Stimulated activated CD8-positive, alpha-beta memory T cell treated with anti-CD3 and anti-CD28 coated beads, Interleukin-15, amount 100 ng/mL, for 24 hours (primary cell): ENCODE data around the gene ALDH1A2.
"Not testable (repeated sequence)": the region's sequence is repeated elsewhere in the genome, so short reads cannot be mapped to it uniquely, and the experiment has no call there.

ENCODE experiments used
- DNase-seq: peaks from one replicate; pipeline ENCODE4 v3.0.0-alpha.2; 2020; ENCODE audit warnings: low read depth

Gene ALDH1A2

DNA sequence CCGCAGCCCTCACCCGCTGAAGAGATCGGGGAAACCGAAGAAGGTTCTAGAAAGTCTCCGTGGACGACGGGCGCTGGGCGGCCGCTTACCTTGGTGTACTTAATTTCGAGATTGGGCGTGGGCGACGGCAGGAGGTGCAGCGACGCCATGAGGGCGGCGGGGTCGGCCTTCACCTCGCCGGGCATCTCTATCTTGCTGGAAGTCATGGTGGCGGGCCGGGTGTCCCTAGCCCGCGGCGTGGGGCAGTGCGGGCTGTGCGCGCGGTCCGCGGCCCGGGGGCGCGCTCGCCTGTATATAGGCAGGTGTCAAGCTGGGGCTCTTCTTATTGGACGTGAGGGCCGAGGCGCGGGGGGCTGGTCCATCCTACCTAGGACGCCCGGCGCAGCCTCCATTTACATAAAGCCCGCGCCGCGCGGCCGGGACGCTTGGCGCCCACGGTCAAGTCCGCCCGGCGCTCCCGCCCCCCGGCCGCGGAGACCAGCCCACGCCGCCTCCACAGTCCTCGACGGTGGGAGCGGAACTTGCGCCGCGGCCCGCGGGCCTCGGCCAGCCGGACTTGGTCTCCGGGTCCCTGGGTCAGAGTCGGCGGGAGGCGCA lies at the start of gene ALDH1A2:
Gene ALDH1A2, minus strand, starts transcription at position 267 of the 597 bp plus-strand sequence. Its CDS starts 61 bp downstream, at position 206.
- no peak for DNase-seq

- no peak for DNase-seq
These were observed 49.3 kb upstream of the ALDH1A2 start for GRCh38 chr15:58114812-58115211.

- no peak for DNase-seq
These were observed 48.9 kb upstream of the ALDH1A2 start for GRCh38 chr15:58114388-58114787.

- not testable (repeated sequence) for DNase-seq
These were observed 47.8 kb upstream of the ALDH1A2 start for GRCh38 chr15:58113358-58113757.

DNA sequence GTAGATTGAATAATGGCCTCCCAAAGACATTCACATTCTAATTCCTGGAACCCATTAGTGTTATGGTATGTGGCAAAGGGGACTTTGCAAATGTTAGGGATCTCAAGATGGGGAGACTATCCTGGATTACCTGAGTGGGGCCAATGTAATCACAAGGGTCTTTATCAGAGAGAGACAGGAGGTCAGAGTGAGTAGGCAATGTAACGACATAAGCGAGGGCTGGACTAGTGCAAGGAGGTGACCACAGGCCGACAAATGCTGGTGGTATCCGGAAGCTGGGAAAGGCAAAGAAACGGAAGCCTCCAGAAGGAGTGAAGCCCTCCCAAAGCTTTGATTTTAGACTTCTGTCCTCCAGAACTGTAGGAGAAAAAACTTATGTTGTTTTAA lies 46.2 kb upstream of the ALDH1A2 start:
- DNase-seq: no peak

DNA sequence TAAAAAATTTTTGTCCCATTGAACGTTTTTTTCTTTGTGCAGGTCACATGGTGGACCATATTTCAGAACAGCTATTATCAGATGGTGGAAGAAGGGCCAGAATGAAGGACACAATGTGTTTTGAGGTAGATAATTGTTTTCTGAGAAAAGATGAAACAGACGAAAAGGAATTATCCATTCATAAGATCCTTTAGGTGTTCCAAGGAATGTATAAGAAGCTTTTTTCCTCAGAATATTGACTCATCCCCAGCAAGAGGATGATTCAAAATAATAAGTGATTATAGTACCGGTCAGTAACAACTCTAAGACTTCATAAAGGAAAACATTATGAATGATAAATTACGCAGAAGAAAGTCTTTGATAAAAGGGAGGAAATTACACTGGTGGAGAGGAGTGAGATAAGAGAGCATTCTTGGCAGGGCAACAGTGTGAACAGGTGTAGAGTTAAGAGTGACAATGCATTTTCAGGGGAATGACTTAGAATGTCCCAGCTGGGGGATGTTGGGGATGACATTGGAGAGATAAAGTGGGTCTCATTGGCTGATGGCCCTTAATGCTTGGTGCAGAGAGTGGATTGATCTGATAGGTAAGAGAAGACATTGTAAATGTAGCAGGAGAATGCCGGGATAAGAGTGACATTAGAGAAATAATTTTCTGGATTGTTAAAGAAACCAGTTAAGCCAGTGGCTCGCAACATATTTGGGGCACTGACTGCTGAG lies 45.6 kb upstream of the ALDH1A2 start:
- DNase-seq: no peak

GRCh38 chr15:58109419-58109818 lies 43.9 kb upstream of the ALDH1A2 start:
- no peak for DNase-seq

DNA sequence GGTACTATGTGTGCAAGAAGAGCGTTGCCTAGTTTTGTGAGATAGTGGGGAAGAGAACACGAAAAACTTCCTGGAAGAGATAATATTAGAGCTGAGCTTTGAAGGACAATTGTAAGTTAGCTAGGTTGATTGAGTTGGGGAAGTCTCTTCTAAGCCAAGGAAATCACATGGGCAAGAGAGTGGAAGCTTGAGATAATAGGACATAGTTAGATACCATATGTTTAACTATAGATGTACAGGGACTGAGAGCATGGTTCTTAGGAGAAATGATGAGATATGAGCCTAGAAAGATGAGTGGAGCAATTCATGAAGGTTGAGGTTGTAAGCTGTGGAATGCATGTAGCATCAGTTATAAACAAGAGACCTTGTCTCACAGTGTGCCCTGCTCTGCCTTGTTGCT lies 42.6 kb upstream of the ALDH1A2 start:
- no peak for DNase-seq

- no peak for DNase-seq
These were observed 38.0 kb upstream of the ALDH1A2 start for GRCh38 chr15:58103482-58103881.

GRCh38 chr15:58096529-58097084 lies 31.1 kb upstream of the ALDH1A2 start:
- DNase-seq: no peak

GRCh38 chr15:58095415-58095814 lies 29.9 kb upstream of the ALDH1A2 start:
- no peak for DNase-seq

DNA sequence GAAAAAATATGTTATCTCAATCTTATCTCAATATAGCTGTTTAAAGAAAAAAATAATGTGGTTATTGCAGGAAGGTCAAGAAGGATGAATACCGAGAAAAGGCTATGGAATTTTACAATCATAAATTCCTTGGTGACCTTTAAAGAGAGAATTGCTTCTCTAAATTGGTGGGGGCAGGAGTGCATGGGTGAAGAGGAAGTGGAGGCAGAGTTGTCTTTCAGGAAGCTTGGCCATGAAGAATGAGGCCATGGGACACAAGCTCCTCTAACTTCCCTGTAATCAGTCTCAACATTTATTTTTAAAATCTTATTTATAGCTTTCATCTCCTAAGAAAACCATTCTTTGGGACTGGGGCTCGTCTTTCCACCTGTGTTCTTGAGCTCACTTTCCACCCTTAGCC lies 22.4 kb upstream of the ALDH1A2 start:
- DNase-seq: no peak

DNA sequence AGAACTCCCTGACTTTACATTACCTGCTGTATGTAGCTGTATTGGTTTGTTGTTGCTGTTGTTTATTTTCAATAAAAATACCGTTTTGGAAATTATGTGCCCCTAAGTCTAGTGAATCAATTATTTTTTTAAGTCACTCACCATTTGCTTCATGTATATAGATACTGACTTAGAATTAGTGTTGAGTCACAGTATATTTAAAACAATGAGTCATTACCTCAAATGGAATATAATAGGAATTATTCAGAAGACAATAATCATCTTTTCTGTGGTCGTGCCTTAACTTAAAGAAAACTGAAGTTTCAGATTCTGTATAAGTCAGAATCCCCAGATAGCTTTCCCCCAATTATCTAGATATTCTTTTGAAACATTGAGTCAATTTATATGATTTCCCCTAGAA lies 21.0 kb upstream of the ALDH1A2 start:
- no peak for DNase-seq

DNA sequence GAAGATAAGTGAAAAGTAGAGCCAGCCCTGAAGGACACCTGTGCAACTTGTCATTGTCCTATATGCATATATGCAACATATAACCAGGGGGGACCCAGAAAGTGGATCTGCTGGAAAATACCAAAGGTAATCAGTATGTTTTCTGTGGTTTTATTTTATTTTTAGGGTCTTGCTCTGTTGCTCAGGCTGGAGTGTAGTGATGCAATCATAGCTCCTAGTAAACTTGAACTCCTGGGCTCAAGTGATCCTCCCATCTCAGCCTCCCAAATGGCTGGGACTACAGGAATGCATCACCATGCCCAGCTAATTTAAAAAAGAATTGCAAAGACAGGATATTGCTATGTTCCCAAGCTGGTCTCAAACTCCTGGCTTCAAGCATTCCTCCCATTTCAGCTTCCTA lies 18.0 kb upstream of the ALDH1A2 start:
- DNase-seq: no peak

- DNase-seq: no peak
These were observed 16.4 kb upstream of the ALDH1A2 start for GRCh38 chr15:58081891-58082290.

DNA sequence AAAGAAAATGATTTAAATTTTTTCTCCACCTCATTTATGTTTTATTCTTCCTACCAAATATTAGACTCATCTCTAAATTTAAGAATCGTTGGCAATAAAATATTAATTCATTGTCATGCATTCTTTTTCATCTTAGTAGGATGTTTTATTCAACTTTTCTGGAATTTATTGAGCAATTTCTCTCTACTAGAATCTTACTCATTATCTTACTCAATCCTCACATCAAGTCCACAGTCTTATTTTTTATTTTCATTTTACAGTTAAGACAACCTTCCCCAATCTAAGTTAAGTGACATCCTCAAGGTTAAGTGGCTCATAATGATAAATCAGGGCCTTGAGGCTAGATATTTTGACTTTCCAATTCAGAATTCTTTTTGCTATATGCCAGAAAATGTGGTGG lies 15.9 kb upstream of the ALDH1A2 start:
- DNase-seq: no peak

GRCh38 chr15:58080959-58081358 lies 15.4 kb upstream of the ALDH1A2 start:
- DNase-seq: not testable (repeated sequence)

- DNase-seq: no peak
These were observed 14.9 kb upstream of the ALDH1A2 start for GRCh38 chr15:58080398-58080797.

GRCh38 chr15:58078591-58078990 lies 13.1 kb upstream of the ALDH1A2 start:
- DNase-seq: no peak

DNA sequence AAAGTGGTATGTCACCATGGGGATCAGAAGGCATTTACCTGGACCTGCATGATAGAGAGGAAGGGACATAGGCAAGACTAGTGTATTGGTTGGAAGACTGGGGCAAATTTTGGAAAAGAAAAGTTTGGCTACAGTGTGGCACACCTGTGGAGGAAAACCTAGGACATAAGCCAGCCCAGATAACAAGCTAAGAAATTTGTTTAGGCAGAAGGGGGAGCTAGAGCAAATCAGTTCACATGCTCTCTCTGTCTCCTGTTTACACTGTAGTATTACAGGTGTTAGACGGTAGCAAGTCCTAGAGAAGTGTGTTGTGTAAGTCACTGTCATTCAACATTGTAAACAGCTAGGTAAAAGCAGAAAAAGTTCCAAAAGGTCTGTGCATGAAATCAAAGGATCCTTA lies 11.9 kb upstream of the ALDH1A2 start:
- DNase-seq: no peak

DNA sequence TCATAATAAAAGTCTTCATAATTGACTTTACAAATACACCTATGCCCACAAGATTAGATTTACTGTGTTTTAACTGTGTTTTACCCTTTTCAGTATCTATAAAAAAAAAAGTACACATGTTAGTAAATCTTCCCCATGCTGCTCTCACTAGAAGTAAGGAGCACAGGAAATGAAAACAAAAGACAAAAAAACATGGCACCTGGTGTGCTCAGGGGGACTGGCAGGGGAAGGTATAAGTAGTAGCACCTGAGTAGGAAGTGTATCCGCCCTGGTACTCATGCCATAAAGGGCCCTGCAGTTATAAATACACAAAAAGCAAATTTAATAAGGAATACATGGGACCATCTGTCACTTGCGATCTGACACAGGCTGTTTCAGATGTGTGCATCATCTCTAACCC lies 8.9 kb upstream of the ALDH1A2 start:
- no peak for DNase-seq

DNA sequence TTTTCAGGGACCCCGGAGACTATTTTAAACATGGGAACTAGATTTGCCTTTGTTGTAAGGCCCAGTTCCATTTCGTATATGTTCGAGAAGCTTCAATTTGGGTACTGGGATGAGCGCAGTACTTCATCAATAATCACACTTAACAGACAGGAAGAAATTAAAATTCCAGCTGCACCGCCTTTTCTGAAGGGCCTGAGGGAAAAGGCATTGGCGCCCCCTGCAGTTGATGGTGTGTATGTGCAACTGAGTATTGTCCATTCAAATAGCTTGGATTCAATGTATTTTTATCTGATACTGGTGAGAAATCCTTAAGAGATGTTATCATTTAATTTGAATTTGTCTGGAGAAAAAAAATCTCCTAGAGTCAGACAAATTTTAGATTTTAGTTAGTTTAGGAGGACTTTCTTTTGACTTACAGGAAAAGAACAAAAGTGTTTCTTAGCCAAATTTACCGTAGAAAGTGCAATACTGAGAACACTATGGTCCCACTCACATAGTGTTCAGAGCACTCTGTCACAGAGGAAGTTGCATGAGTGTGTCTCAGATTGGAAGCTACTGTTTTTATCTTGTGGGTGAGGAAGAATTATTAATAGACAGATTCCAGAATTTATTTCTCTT lies 5.4 kb upstream of the ALDH1A2 start:
- DNase-seq: no peak

- no peak for DNase-seq
These were observed 3.5 kb upstream of the ALDH1A2 start for GRCh38 chr15:58069008-58069407.
